Posterior cingulate gyrus (tissue), 11 donors: ENCODE data around the gene PGAP2.
"Not testable (repeated sequence)": the region's sequence is repeated elsewhere in the genome, so short reads cannot be mapped to it uniquely, and the experiment has no call there.

Experiments
- DNase-seq, 10 donors: peaks; one replicate each; pipeline versions ENCODE4 v3.0.0 to v3.0.0-alpha.2; 2020 to 2021; ENCODE audit warnings: mixed read lengths in 3 of 10
- intact Hi-C: fragments of 100-400 bp; cut with DNase I; formaldehyde crosslinking; loops from one replicate; pipeline ENCODE4 v1.15.1; 2023

PGAP2 gene

DNA sequence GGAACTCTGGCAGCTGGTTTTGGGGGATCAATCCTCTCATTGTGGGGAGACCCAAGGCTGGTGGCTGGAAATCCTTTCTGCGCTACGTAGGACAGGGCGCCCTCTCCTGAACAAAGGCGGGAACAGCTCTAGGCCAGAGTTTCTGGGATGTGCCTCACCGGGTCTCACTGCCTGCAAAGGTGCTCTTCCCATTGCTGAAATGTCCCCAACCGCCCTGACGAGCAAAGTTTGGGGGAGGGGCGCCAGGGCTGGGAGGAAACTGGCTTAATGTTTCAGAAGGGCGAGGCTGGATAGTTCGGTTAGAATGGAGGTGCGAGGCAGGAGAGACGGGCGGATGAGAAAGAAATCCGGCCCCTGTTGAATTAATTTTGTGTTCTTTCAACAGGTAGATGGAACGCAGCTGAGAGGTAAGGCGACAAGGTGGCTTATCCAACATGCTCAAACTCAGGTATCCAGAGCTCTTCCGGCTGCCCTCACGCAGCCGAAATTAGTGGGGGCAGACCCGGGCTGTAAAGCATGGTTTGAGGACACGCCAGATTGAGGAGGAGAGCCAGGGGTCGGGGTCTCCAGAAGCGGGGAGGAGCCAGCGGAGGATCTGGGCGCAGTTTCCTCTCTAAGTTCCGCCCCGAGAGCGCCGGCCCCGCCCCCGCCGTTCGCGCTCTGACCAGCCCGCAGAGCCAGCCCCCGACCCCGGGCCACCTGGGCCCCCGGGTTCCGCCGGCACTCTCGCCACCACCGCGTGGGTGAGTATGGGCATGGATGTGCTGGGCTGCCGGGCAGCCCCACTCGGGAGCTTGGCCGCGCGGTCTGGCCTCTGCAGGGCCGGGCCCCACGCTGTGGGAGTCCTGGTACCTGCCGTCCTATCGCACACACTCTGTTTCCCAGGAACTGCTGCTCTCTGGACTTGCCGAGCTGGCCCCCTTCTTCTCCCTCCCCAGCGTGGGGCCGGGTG is at the start of gene PGAP2:
PGAP2 (plus strand) TSS at position 652 of the 952 bp plus-strand sequence. CDS start 2,700 bp downstream, outside the sequence.
- intact Hi-C loops: no loop called here
- DNase-seq: peak in 8 of 10 donors; percentile 50 to 91 (median 60)

DNA sequence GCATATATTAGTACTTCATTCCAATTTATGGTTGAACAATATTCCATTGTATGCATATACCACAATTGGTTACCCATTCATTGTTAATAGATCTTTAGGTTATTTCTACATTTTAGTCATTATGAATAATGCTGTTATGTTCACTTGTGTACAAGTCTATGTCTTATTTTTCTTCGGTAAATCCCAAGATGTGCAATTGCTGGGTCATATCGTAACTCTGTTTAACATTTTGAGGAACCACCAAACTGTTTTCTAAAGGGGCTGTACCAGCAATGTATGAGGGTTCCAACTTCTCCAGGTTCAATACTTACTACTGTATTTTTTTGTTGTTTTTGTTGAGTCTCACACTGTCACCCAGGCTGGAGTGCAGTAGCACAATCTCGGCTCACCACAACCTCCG is 44.1 kb upstream of the PGAP2 start:
- no peak for DNase-seq
- intact Hi-C loops: no loop called here

DNA sequence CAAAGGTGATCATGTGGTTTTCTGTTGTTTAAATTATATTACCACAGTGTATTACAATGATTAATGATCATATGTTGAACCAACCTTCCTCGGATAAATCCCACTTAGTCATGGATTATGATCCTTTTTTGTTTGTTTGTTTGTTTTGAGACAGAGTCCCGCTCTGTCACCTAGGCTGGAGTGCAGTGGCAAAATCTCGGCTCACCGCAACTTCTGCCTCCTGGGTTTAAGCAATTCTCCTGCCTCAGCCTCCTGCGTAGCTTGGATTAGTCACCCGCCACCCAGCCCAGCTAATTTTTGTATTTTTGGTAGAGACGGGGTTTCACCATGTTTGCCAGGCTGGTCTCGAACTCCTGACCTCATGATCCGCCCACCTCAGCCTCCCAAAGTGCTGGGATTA is 41.5 kb upstream of the PGAP2 start:
- DNase-seq, intact Hi-C loops: not testable (repeated sequence)

DNA sequence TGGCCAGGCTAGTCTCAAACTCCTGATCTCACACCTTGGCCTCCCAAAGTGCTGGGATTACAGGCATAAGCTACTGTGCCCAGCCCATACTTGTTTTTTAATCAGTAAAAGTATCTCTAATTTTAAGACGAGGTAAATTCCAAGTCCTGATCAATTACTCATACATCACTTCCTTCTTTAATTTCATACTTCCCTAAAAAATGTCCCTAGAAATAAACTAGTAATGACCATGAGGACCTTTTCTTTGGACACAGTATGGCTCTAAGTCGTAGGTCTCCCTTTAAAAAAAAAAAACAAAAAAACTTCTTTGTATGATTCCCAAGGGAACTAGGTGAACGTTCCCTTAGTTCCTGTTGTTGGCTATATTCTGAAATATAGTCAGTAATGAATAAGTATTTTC is 40.8 kb upstream of the PGAP2 start:
- intact Hi-C loops: no loop called here
- no peak for DNase-seq

DNA sequence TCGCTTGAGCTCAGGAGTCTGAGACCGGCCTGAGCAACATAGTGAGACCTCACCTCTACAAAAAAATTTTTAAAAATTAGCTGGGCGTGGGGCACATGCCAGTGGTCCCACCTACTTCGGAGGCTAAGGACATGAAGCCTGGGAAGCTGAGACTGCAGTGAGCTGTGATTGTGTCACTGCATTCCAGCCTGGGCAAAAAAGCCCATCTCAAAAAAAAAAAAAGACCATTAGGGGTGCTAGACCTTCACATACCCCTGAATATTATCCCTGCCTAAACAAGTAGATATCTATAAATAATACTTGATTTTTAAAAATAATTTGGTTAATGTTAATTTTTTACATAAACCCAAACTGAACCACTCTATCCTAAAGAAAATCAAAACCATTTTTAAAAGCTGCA is 35.2 kb upstream of the PGAP2 start:
- intact Hi-C loops: no loop called here
- DNase-seq: no peak

DNA sequence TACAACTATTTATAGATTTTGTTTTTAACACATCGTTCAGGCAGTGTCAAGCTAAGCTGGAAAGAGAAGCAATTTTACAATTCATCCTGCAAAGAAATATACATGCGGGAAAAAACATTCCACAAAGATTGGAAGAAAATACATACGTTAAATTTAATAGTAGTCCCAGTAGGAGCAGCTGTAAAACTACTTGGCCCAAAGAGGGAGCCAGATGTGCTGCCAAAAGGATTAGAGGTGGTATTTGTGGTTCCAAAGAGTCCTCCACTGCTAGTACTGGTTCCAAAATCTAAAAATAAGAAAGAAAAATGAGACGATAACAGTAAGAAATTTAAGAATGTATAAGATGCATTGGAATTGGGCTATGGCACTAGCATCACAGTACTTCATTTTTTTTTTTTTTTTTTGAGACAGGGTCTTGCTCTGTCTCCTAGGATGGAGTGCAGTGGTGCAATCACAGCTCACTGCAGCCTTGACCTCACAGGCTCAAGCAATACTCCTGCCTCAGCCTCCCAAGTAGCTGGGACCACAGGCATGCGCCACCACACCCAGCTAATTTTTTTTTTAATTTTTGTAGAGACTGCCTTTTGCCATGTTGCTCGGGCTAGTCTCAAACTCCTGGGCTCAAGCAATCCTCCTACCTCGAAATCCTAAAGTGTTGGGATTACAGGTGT is 32.5 kb upstream of the PGAP2 start:
- intact Hi-C loops: no loop called here
- DNase-seq: no peak

DNA sequence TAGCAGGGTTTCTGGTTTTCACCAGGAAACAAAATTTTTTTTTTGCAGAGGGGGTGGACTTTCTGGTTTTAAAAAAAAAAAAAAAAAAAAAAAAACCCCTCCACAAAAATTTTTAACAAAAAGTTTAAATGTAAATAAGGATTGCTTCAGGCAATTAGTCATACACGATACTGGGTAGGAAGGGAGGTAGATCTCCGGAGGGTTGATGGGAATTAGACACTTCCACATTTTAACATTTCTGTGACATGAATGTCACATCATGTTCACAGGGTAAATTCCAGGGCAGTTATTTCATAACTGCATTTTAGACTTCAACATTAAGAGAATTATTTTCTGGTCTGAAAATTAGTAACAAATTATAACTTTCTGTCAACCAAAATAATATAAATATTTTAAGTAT is 26.9 kb upstream of the PGAP2 start:
- DNase-seq: no peak
- intact Hi-C loops: no loop called here

DNA sequence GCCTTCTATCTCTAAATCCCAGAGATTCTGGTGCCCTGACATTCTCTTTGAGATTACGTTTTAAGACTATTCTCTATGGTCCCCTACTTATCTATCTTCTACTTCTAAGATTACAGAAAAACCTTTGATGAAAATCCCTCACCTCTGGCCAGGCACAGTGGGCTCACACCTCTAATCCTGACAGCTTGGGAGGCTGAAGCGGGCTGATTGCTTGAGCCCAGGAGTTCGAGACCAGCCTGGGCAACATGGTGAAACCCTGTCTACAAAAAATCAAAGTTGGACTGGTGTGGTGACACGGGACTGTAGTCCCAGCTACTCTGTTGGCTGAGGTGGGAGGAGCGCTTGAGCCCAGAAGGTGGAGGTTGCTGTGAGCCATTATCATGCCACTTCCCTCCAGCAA is 25.4 kb upstream of the PGAP2 start:
- intact Hi-C loops: no loop called here
- peak in 1 of 10 donors; percentile 76 for DNase-seq

DNA sequence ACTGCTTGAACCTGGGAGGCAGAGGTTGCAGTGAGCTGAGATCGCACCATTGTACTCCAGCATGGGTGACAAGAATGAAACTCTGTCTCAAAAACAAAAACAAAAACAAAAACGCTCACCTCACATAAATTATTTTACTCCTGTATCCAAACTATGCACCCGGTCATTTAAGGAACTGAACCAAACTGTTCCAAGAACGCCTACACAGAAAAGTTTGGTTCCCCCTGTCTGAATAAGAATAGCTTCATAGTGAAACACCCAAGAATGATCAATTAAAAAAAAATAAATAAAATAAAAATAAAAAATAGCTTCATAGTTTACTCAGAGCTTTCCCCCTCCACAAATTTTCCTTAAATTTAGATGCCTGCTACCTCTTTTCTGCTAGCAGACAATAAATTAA is 24.7 kb upstream of the PGAP2 start:
- intact Hi-C loops: no loop called here

DNA sequence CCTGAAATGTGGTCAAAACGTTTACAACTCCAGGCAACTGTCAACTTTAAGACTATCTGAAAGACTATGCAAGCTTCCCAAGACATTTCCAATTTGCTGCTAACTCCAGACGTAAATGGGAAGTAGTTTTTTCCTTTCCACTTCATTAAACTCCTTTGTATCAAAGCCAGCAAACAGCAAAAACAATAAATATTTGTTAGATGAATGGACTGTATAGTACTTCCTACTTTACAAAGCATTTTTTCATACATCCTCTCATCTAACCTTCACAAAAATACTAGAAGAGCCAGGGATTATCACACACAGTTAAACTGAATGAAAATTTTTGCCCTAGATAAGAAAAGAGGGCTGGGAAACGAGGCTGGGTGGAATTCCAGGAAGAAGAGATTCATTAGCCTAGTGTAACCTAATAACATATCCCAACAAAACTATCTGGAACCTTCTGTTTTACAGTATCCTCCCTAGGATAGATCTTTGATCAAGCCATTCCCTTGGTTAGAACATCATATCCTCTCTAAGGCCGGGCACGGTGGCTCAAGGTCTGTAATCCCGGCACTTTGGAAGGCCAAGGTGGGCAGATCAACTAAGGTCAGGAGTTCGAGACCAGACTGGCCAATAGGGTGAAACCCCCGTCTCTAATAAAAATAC is 21.5 kb upstream of the PGAP2 start:
- DNase-seq: no peak
- intact Hi-C loops: no loop called here

More for the DNA sequence above, 24.7 kb upstream of the PGAP2 start:
- DNase-seq: no peak

DNA sequence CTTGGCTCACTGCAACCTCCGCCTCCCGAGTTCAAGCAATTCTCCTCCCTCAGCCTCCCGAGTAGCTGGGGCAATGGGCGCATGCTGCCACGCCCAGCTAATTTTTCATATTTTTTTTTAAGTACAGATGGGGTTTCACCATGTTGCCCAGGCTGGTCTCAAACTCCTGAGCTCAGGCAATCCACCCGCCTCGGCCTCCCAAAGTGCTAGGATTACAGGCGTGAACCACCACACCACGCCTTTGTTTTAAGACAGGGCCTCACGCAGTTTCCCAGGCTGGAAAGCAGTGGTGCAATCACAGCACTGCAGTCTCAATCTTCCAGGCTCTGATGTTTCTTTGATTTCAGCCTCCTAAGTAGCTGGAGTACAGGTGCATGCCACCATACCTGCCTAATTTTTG is 14.0 kb upstream of the PGAP2 start:
- DNase-seq, intact Hi-C loops: not testable (repeated sequence)

DNA sequence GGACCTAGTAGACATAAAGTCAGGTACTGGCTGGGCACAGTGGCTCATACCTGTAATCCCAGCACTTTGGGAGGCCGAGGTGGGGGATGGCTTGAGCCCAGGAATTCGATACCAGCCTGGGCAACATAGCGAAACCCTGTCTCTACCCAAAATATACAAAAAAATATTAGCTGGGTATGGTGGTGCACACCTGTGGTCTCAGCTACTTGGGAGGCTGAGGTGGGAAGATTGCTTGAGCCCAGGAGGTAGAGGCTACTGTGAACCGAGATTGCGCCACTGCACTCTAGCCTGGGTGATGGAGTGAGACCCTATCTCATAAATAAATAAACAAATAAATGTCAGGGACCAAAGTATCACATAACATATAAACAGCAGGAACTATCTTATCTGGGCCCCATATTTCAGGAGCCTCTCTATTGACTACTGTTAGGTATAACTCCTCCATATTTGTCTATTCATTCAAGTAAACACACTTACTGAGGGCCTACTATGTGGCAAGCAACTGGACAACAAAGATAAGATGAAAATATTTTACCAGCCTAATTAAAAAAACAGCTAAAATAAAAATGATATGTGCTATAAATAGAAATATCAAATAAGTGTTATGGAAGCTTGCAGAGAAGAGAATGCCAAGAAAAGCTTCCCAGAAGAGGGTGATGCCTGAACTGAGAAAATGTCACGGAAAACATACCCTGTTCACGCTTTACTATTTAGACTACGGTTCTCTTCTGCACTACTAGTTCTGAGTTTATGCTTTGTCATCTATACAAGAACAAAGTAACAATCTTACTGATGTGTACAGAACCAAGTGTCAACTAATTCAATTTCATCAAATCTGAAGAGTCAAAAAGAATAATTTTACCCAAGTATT is 13.0 kb upstream of the PGAP2 start:
- intact Hi-C loops: loop anchor here (2.0 kb wide), 1 partner anchor 45 kb away; the partner anchor contains the start of gene RHOG
- no peak for DNase-seq

DNA sequence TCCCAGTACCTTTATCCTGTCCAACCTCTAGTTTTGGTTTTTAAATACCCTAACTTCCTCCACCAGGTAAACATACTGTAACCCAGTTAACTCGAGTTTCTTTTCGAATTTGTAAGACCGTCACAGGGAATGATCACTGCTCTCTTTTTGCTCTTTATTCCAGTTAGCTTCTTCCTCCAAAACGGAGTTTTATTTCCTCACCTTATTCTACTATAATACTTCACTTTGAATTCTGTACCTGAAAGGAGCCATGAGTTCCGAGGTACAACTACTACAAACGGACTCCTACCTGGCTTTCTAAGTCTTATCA is 12.4 kb upstream of the PGAP2 start:
- intact Hi-C loops: loop anchor here (2.0 kb wide), 1 partner anchor 45 kb away; the partner anchor contains the start of gene RHOG
- no peak for DNase-seq

DNA sequence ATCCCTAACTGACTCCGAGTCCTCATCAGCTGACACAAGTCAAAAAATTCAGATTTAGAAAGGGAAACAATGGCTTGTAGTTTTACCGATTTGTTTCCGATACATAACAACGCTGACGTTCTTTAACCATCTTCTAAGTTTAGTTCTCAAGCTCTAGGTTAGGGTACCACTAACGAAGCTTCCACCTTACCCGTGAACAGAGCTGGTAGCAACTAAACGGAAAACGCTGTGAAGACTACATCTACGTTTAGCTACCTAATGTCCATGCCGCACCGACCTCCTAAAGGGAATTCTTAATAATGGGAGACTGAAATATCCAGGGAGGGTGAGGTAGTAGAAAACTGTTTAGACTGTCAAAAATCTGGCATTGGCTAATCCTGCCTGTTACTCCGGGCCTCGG is 12.0 kb upstream of the PGAP2 start:
- no peak for DNase-seq
- intact Hi-C loops: loop anchor here (2.0 kb wide), 1 partner anchor 44 kb away; the partner anchor contains the start of gene RHOG

DNA sequence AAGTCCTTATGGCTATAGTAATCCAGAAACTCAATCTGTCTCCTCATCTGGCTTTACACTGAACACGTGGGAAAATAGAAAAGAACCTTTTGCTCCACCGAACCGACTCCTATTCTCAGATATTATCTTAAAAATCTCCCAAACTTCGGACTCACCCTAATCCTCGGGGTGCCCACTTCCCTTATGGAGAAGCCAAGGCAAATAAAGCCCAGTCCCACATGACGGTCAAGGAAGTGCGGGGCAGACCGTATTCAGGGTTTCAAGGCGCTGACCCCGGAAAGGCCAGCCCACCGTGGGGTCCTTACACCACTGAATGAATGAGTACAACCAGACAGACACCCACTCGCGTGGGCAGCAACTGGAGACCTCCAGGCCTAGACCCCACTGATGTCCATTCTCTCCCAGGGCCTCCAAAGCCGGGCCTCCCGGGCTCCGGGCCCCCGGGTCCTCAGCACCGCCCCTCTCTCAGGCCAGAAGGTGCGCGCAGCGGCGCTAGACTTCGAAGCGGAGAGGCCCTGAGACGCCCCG is 11.5 kb upstream of the PGAP2 start:
- intact Hi-C loops: loop anchor here (2.0 kb wide), 1 partner anchor 44 kb away; the partner anchor contains the start of gene RHOG
- DNase-seq: peak in 1 of 10 donors; percentile 25

DNA sequence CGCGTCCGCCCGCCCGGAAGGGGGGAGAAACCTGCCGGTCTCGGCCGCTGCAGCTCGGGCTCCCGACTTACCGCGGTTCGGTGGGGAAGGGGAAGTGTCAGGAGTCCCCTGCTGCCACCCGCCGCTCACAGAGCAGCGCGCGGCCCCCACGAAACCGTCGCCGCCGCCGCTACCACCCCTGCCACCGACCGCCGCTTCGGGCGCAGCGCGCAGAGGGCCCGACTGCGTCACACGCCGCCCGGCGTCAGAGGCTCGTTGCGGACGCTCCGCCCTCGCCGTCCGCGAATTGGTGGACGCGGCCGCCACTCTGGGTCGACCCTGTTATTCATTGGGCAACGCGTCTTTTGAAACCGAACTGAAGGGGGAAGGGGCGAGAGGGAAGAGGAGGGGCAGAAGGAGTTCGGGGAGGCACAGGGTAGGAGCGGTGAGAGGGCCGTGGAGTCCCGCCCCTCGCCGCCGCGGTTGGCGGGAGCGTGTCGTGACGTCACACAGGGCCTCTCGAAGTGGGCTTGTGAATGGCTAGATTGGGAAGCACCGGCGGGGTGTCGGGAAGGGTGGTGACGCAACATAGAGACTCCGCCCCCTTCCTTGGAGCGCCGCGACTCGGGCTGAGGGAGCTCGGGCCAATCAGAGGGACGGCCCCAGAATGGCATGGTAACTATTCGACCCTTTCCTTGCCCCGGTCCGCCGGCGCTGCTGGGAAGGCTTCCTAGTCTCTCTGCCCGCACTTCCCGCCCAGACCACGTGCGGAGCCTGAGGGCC is 10.8 kb upstream of the PGAP2 start, which contains the start of gene NUP98:
NUP98 (minus strand) TSS at position 226 of the 762 bp plus-strand sequence. CDS start 15,437 bp downstream, outside the sequence.
- peak; percentile 99 to 100 (median 99) for DNase-seq
- intact Hi-C loops: loop anchor here (2.0 kb wide), 1 partner anchor 43 kb away; the partner anchor contains the start of gene RHOG

DNA sequence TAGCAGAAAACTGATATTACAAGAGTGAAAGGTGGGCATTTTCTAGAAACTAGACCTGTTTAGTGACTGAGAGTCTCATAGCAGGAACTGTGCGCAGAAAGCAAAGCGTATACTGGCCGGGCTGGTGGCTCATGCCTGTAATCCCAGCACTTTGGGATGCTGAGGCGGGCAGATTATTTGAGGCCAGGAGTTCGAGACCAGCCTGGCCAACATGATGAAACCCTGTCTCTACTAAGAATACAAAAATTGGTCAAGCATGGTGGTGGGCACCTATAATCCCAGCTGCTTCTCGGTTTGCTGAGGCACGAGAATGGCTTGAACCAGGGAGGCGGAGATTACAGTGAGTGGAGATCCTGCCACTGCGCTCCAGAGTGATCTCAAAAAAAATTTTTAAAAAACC is 9.2 kb upstream of the PGAP2 start:
- DNase-seq: no peak
- intact Hi-C loops: no loop called here

DNA sequence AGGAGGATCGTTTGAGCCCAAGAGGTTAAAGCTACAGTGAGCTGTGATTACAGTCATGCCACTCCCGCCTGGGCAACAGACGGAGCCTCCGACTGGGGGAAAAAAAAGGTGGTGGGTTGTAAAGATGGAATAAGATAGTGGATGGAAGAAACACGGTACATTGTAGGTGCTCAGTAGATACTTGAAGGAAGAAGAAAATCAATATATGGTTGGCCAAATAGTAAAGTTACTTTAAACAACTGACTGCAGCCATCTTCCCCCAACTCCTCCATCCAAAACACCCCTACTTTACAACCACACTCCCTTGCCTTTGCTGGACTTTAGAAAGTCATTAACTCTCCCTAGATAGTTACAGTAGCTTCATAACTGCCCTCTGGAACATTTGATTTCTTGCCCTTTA is 8.5 kb upstream of the PGAP2 start:
- intact Hi-C loops: no loop called here
- DNase-seq: no peak
